ENCODE measurements around the gene NREP.
A peak's percentile ranks its signal among the peaks of the same experiment; 100 is the strongest.

Gene NREP

DNA sequence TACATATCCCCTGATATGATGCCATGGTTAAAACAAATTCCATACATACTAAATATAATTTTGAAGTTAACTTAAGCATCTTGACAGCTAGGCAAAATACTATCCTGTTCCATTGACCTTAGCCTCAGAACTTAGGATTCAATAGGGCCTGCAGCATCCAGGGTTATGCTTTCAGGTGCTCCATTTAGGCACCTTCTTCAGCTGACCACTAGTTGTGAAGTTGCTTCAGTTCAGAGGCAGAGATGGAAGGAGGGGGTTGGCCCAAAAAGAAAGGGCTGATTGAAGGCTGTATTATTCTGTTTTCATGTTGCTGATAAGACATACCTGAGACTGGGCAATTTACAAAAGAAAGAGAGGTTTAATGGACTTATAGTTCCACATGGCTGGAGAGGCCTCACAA lies 7.0 kb upstream of the NREP start:
- DNase-seq, result no peak

DNA sequence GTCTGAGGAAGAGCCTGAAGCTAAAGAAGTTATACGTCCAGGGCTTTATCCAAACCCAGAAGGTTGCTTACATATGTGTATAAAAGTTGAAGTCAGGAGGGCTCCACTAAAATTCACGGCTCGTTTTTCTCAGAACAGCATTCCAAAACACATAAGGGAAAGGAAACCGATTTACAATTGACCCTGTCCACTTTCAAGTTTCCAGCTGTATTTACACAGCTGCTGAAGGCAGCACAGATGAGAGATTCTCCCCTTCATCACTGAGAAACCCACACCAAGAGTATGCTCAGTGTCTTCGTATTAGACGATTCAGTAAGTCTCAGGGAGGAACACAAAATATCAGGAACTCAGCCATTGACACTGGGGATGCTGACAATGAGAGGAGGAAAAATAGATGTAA lies 5.9 kb upstream of the NREP start:
- DNase-seq, result no peak

DNA sequence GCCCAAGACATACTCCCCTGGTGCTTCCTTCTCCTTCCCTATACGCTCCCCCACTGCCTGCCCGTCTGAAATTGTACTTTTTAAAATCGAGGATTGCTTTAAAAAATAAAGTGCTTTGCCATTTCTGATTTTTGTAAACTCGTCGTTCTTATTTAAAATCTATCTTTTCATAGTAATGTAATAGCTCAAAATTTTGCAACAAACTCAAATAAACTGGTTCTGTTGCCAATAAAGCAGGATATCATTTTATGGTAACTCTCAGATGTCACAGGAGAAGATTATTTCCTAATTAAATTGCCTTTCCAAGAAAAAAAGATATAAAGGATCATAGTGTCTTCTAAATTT lies 1.3 kb upstream of the NREP start:
- no peak for DNase-seq

DNA sequence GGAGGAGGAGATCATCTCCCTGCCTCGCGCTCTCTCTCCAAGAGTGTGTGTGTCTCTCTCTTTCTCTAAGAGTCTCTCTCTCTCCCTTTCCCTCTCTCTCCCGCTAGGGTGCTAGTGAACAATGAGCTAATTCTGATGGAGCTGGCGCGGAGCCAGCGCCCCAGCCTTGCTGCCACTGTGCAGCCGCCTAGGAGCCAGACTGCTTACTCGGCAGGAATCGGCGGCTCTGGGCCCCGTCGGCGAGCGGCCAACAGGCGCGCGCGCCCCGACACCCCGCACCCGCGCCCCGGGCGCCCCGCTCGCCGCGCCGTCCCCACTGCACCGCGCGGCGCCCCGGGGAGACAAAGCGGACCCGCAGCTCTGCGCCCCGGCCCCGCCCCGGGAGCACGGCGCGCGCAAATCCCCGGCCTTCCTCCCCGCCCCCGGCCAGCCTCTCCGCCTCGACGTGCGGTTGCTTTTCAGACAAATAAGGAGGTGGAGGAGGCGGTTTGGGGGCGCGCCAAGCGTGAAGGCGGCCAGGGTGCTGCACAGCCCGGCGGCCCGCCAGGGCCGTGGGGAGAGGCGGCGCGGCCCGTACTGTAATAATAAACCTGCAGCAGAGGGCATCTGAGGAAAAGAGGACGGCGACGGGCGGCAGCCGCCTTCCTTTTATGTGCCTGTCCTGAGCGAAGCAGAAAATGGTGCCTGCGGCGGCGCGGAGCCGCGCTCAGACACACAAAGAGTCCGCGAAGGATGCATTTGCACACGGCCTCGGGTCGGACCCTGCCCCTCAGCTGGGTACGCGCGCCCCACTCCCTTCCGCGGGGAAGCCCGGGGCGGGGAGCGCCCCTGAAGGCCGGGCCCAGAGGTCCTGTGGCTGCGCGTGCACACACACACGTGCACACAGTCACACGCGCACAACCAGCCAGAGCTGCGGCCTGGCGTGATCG lies 625 bp upstream of the NREP start:
- DNase-seq, result peak; percentile 95

DNA sequence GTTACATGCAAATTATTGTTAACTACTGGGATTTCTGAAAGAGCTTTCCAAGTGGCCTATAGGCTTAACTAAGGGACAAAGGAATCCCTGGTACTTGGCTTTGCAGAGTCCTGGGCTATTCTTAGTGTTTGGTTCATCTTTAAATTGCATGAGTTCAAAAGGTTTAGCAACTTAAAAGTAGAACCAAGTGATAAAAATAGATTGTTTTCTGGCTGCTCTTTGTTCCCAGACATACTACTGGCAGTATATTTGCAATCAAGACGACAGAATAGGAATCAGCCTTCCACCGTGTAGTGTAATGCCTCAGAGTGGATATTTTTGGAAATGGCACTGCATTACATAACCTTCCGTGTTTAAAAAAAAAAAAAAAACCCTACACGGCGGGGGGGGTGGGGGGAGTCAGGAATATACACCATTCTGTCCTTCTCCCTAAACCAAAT lies 1.0 kb downstream of the NREP start:
- peak; percentile 41 for DNase-seq

DNA sequence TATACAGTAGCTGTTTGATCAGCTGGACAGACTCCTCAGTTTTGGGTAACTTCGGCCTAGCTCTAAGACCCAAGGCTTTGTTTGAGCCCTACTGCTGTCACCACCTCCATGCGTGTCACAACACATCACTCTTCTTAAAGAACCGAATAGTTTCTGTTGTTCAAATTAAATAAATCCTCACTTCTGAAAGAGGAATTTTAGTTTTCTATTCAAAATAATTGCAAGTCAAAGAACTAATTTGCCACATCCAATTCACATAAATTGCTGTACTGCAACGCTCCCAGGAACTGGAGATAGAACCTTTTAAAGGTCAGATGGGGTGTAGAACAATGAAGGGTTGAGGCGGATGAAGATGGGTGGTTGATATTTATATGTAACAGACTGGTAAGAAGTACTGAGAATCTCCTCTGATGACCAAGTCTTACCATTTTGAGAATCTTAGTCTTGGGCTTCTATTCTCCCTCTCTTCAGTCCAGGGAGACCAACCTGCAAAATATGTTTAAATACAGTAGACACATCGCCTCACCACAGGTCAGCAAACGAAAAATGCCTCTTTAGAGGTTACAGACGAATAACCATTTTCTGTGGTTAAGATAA lies 1.6 kb downstream of the NREP start:
- no peak for DNase-seq

DNA sequence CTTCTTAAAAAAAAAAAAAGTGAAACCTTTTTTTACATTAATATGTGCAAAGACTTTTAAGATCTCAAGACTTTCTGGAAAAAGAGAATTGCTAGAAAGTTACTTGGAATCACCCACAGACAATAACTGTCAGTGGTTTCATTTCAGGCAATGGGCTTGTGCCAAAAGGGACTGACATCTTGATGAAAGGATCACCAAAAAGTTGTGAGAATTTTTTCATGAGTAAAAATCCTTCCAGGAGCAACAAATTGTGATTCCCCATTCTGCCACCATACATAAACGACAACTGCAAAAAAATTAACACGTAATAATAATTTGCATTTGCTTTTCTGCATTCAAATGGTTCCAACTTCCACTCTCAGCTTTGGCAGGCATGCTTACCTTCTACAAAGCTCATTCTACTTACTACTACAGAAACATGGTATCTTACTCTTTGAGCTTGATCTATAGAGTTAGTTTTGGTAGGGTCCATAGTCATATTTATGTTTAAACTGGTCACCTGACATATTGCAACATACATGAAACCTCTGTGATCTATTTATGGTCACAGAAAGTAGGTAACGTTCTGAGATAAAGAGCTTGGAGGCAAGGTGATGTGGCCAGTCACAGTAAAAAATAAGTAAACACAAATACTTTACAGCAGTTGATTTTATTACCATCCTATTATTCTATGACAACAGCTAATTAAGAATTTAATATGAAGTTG lies 3.0 kb downstream of the NREP start:
- DNase-seq, result no peak

DNA sequence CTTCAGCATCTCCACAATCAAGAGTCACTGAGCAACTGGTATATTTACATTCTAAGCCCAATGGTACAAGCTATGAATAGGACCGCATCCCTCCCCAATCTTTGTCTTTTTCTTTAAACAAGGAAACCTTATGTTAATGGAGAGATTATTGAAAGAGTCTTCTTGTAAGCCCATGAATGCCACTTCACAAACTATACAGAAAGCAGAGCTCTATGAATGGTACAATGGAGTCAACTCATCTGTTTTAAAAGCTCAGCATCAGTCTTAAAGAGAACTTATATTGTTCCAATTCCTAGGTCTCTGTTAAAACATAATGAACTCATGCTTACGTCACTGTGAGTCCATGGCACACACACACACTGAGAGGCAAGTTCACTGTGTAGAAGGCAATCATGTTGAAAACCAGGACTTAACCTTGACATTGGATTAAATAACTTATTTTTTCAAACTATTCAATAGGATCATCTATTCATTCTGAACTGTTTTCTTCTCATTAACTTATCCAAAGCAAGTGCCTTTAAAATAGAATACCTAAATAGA lies 4.5 kb downstream of the NREP start:
- DNase-seq, result no peak

DNA sequence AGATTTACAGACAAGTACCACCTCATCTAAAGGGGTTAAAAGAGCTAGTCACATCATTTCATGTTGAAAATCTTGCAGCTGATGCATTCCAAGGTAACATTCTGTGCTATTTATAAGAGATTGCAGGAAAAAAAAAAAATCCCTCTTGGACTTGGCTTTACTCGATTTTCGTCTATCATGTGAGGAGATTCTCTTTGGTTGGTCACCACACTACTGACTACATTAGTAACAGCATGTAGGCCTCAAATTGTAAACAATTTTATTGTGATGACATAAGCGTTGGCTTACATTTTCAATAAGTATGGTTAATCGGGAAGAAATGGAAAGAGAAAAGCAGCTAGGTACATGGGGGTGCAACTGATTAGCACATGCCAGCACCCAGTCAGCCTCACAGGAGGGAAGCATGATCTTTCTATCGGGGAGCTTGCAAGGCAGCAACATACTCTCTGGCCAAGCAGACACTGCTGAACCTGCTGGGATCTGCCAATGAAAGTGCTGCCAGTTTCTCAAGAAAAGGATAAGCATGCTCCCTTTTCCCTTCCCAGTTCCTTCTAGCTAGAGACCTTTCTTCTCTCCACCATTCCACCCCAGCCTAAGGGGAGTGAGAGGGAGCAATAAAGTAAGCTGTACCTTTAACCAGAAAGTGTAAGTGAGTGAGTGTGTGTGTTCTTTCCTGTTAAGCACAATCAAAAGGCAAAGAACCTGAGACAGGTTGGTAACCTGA lies 7.5 kb downstream of the NREP start:
- DNase-seq, result no peak

DNA sequence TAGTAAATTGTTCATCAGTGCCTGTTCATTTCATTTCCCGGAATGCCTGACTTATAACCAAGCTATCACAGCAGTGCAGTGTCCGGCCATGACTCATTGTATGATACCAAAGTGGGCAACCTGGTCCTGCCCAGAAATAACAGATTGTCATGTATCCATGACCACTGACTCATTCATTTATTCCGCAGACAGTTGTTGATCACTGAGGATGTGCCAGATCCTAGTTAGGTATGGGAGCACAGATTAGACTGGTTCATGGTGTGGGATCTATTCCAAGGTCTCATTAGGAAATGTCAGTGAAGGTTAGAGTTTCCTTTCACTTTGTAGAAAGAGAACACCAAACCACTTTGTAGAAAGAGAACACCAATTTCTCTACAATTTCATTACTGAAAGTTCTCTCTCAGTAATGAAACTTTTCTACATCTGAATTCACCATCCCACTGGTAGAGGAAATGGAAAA lies 8.7 kb downstream of the NREP start:
- DNase-seq, result no peak

DNA sequence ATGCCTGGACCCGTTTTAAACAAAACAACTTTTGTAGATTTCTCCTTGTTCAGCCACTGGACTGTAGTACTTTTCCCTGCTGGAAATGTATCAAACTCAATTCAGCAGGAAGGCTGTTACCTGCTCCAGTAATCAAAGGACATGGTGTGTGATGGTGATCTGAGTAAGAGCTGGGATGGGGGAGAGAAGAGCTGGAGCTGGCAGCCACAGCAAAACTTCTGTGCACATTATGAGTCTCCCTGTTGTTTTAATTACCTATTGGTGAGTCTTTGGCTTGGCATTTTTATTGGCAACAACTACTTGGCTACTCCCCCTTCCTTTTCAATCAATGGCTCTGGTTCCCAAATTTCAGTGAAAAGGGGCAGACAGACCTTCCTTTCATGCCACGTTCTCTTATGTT lies 9.7 kb downstream of the NREP start:
- DNase-seq, result no peak

DNA sequence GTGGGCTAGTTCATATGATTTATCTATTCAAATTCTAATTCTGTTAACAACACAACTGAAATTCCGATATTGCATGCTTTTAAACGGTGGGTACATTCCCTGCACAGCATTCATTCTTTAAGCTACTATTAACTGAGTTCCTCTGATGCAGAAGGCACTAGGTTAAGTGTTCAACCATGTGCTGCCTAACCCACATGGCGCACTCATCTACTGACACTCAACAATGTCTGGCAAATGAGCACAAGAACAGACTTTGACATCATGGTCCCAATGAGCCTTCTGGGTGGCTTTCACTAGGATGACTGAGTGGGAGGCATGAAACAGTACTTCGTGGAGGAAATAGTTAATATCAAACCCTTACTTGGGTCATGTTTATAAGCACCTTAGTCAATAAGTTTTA lies 10.2 kb downstream of the NREP start:
- no peak for DNase-seq

DNA sequence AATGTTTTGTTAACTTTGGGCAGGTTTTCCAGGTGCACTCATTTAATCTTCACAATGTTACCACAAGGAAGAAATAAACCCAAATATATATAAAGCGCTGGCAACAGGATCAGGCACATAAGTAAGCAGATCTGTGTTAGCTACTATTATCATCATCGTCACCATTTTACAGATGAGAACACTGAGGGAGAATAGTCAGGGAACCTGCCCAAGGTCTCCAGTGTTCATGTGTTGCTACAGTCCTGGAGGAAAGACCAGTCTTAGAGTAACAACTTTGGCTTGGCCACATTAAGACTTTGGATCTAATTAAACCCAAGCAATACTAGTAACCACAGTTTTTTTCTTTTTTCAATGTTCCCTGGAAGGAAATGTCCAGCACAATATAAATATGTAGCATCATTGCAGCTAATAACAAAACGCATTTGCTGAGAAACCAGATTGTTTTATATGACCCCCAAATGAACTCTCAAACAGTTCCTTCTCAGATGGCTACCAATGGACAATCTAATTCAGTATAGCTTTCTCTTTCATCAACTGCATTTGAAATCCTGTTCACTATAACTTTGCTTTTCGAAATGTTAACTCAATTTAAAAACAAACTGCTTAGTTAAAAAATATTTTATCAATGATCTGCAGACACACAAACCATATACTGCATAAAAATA lies 11.8 kb downstream of the NREP start:
- no peak for DNase-seq

DNA sequence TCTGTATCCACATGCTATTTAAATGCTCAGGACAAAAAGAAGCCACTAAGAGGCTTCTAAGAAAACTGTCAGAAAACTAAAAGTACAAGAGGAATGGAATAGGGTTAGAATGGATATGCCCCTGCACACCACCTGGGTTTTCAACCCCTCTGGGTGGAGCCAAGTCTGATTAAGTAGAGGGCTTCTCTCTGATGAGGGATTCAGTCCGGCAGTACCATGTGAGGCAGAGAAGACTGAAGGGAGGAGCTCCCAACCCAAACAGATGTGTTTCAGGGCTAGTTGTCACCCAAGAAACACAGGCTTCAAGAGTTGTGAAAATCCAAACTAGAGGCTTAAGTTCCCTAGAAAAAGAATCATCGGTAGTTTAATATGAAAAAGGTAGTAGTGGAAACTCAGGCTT lies 12.5 kb downstream of the NREP start:
- no peak for DNase-seq

DNA sequence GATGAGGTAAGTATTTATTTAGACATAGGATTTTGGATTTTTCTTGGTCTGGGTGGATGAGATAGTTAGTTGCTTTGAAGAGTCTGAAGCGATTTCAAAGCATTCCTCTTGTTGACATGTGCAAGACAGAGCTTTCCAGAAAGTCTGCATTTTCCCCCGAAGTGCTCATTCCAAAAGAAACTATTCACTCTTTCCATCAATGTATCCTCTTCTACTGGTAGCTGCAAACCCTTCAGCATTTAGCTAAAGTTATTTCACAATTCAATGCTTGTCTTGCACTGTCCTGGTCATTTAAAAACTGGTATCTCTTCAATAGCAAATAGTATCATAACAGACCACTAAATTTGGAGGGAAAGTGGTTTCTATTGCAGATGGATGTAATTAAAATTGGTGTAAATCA lies 13.0 kb downstream of the NREP start:
- no peak for DNase-seq

DNA sequence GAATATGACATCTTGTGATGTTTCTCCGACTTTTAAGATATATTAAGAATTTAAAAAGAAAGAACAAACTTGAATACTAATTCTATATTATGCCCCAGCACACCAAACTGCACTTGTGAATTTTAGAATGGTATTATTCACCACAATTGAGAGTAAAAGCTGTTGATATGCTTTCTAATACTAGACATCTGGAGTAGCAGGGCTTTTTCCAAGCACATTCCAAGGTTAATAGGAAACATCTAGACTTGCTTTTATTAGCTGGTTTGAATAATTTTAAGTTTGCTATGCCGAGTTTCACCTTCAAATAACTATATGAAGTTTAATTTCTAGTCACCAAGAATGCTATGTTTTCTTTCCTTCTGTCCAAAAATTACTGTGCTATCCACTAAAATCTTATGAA lies 13.5 kb downstream of the NREP start:
- no peak for DNase-seq

DNA sequence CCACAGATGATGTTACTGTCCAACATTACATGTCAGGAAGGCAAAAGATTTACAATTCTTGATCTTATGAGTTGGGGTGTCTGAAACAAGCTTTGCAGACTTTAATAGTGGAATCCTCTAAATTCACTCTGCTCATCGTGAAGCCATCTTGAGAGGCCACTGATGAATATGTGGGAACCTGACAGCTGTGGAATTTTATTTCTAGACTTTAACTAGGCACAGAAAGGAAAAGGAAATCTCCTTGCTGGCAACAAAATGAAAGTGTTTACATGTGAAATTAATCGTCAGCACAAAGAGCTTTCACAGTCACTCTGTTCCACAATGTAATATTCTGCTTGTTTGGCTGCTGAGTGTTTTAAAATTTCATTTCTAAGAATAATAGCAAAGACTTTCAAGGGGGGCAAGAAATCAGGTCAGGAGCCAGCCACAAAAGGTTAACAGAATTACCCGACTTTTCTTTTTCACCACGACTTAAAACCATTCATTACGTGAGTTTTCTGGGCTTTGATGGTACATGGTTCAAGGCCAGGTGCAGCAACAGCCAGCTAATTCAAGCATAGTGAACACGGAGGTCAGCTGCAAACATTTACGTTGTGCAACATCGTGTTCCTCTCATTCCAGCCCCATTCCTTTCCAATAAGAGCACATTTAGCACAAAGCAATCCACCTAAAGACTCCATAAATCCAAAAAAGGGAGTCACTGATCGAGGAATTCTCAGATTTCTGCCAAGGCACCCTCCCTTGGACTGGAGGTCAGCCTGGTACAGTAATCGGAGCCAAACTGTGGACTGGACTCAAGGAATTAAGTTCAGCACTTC lies 14.6 kb downstream of the NREP start:
- DNase-seq, result no peak

DNA sequence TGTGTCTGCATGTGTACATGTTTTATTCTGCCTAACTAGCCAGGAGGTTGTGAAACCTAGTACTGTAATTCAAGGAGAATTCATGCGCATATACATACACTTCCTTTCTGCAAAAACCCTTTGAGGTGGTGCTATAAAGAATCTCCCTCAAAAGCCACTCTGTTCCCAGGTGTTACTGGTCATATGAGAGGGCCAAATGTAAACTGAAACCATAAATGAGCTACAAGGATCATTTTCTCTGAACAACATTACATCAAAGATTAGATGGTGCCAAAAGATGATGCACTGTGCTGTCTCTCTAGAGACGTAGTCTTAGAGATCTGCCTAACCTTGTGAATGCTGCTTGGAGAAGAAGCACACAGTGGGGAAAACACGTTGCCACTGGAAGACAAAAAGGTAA lies 15.7 kb downstream of the NREP start:
- DNase-seq, result no peak

DNA sequence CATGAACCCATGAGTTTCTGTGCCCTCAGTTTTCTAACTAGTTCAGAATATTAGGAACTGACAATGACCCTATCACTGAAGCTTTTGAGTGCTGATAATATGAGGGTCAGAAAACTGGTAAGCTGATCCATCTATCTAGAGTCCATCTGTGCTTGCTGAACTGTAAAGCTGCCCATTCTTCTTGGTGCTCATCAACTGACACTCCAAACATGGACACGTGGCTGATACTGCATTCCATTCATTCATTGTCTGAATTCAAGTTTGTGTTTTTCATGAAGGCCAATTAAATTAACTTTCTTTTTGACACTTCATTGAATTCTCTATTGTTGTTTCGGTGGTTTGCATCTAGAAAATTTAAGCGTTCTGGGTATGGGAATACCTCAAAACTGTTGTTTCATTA lies 17.6 kb downstream of the NREP start:
- no peak for DNase-seq

DNA sequence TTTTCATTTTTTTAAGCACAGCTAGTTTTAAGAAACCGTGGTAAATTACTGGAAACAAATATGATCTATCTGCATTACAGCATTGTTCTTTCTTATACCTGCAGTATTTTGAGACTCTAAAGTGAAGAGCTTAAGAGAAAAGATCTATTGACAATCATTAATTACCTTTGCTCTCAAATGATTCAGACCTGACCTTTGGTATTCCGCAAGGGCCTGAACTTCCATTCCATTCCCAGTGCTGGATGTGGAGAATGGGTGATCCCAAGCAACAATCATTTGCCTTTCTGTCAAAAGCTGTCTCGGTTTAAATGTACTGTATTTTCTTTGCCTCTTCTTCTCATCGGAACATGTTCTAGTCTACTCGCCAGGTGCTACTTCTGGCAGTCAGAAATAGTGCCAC lies 18.9 kb downstream of the NREP start:
- no peak for DNase-seq

DNA sequence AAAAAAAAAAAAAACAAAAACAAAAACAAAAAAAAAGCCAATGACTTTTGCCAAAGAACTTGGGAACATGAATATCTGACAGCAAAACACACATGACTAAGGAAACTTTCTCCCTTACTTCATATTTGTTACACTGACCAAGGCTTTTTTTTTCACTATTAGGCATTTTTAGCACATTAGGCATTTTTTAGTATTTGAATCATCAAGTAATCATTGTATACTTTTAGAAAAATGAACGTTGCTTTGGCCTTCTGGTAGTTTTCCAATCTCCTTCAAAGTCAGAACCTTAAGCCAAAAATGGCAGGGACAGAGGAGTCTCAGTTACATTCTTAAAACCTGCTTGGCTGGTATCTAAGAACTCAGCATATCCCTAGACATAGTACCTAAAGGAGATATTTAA lies 19.3 kb downstream of the NREP start:
- no peak for DNase-seq
